CD4-positive, CD25-positive, alpha-beta regulatory T cell (primary cell): Measurements from ENCODE around the gene DFFA. TPM values are rescaled to one million over a fixed set of nuclear protein-coding genes. Genes with fewer than 3 reads are reported as not detected.

Source experiments
- ATAC-seq, 2 donors: fragments of 150-1000 bp; cut with Tn5 transposase; one replicate each; pipeline ENCODE4 v1.10.0; 2021; ENCODE audit warnings: low read depth in 2 of 2, moderate number of reproducible peaks in 2 of 2, moderate library complexity in 1 of 2
- DNase-seq, 3 donors: peaks; one replicate each; pipeline versions ENCODE4 v3.0.0 to v3.0.0-alpha.2; 2012 to 2022; ENCODE audit warnings: mixed read lengths in 1 of 3
- H3K27ac ChIP-seq: one replicate; pipeline ENCODE4 v1.7.0; 2013; ENCODE audit warnings: mild to moderate bottlenecking, low read length; ENCODE audit not compliant: insufficient read depth, poor library complexity, severe bottlenecking
- H3K27me3 ChIP-seq: one replicate; pipeline ENCODE4 v1.7.0; 2013; ENCODE audit warnings: low read length; ENCODE audit not compliant: control insufficient read depth, insufficient read depth
- H3K36me3 ChIP-seq: one replicate; pipeline ENCODE4 v1.7.0; 2013; ENCODE audit warnings: mild to moderate bottlenecking, low read length, moderate library complexity; ENCODE audit not compliant: control insufficient read depth, insufficient read depth
- H3K4me1 ChIP-seq: 2 replicates; pipeline ENCODE4 v1.7.0; 2013; ENCODE audit warnings: mild to moderate bottlenecking, low read length; ENCODE audit not compliant: insufficient read depth, control insufficient read depth, poor library complexity, severe bottlenecking
- H3K4me3 ChIP-seq: one replicate; pipeline ENCODE4 v1.7.0; 2013; ENCODE audit warnings: low read depth, mild to moderate bottlenecking, low read length, moderate library complexity
- H3K9me3 ChIP-seq, 2 experiments: 1 replicate in 1 of 2; 2 replicates in 1 of 2; pipeline ENCODE4 v1.7.0; 2013; ENCODE audit warnings: low read length in 2 of 2, mild to moderate bottlenecking in 1 of 2, moderate library complexity in 1 of 2; ENCODE audit not compliant: control insufficient read depth in 2 of 2
- H3K27ac Mint-ChIP-seq, 3 donors: one replicate each; pipeline ENCODE4 v1.8.0; 2020 to 2022; ENCODE audit warnings: mild to moderate bottlenecking in 3 of 3, mixed read lengths in 3 of 3, moderate library complexity in 2 of 3
- H3K27me3 Mint-ChIP-seq: one replicate; pipeline ENCODE4 v1.8.0; 2022; ENCODE audit warnings: mild to moderate bottlenecking, mixed read lengths
- H3K36me3 Mint-ChIP-seq: one replicate; pipeline ENCODE4 v1.8.0; 2020; ENCODE audit warnings: mixed read lengths
- H3K4me1 Mint-ChIP-seq, 4 donors: one replicate each; pipeline ENCODE4 v1.8.0; 2020 to 2022; ENCODE audit warnings: mixed read lengths in 4 of 4, mild to moderate bottlenecking in 1 of 4
- H3K4me3 Mint-ChIP-seq, 4 donors: one replicate each; pipeline ENCODE4 v1.8.0; 2020 to 2022; ENCODE audit warnings: mild to moderate bottlenecking in 4 of 4, mixed read lengths in 4 of 4, moderate library complexity in 3 of 4
- H3K9me3 Mint-ChIP-seq, 7 donors: one replicate each; pipeline ENCODE4 v1.8.0; 2020 to 2022; ENCODE audit warnings: mixed read lengths in 7 of 7, mild to moderate bottlenecking in 3 of 7, moderate library complexity in 2 of 7
- polyA plus RNA-seq, 4 donors: library from polyadenylated mRNA; unstranded; fragments of 300-500 nt; fragmentation: Illumina TruSeq; gene quantifications; one replicate each; pipeline ENCODE4 v1.2.3, GENCODE V29; 2021
- total RNA-seq: library from RNA; stranded (reverse); gene quantifications from one replicate; pipeline ENCODE4 v1.2.3, GENCODE V29; 2022

The DFFA gene
- total and polyA plus RNA-seq, 5 donors from 2014 or later: 16.3 to 21.4 (median 19.2) TPM

DNA sequence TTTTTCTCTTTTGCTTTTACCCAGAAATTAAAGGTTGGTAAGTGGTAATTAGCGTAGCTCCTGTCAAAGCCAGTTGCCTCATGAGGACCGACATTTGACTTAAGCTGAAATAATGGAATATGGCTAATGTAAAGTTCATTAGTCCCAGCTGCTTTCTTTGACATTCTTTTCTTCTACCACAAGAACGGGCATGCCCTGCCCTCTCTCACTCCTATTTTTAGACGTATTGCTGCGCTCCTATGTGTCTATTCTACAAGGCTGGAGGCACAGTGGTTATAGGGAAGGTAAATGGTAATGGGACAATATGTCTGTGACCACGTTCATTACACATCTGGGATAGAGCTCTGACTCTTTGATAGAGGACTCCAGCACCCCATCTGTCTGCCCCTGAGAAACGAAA, 15.7 kb downstream of the DFFA start:
- H3K9me3 ChIP-seq: no peaks in the 10 kb centered on the region
- Mint-ChIP-seq H3K36me3 (peaks cover 15% of the 10 kb centered on the region), H3K27me3 (no peaks in the 10 kb centered on the region), H3K4me3 (no peak overlapping the region), H3K27ac (peak overlapping the region; percentile 23 to 67 (median 33)), H3K4me1 (peaks cover 0 to 25% (median 11%) of the 10 kb centered on the region in 4 donors), H3K9me3 (no peaks in the 10 kb centered on the region)
- DNase-seq: no peak
- H3K4me1 ChIP-seq: no peaks in the 10 kb centered on the region
- no peak overlapping the region for H3K27ac ChIP-seq
- no peak overlapping the region for H3K4me3 ChIP-seq
- peaks cover 8% of the 10 kb centered on the region for H3K36me3 ChIP-seq
- H3K27me3 ChIP-seq: no peaks in the 10 kb centered on the region
- no peak for ATAC-seq

DNA sequence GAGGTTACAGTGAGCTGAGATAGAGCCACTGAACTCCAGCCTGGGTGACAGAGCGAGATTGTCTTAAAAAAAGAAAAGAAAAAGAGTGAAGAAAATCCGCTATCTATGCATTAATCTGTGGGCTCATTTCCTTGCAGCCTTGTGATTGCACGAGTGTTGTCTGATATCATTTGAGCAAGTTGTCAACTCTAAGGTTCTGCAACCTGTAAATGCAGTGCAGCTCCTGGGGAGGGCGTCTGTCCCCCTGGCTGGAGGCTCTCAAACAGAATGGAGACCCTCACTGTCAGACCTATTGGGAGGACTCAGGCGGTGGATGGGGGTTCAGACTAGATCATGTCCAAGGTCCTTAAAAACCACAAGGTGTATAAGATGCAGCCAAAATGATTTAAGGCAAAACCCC, 16.3 kb downstream of the DFFA start:
- H3K4me3 ChIP-seq: no peak overlapping the region
- no peaks in the 10 kb centered on the region for H3K4me1 ChIP-seq
- Mint-ChIP-seq H3K4me3 (no peak overlapping the region), H3K27me3 (no peaks in the 10 kb centered on the region), H3K4me1 (peaks cover 0 to 25% (median 12%) of the 10 kb centered on the region in 4 donors), H3K36me3 (peaks cover 8% of the 10 kb centered on the region), H3K9me3 (no peaks in the 10 kb centered on the region), H3K27ac (no peak overlapping the region)
- no peak overlapping the region for H3K27ac ChIP-seq
- ATAC-seq: no peak
- H3K36me3 ChIP-seq: peaks cover 2% of the 10 kb centered on the region
- no peaks in the 10 kb centered on the region for H3K27me3 ChIP-seq
- H3K9me3 ChIP-seq: no peaks in the 10 kb centered on the region
- DNase-seq: no peak

DNA sequence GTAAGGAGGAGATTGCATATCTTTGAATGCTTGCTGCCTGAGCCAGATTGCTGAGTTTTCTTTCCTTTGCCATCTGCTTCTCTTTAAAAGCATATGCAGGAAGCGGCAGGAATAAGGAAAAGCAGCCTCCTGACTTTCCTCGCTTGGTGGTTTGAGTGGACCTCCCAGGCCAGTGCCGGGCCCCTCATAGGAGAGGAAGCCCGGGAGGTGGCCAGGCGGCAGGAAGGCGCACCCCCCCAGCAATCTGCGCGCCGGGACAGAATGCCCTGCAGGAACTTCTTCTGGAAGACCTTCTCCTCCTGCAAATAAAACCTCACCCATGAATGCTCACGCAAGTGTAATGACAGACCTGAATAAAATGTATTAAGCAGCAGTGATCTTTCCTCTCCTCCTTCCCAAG, 21.0 kb downstream of the DFFA start:
- no peaks in the 10 kb centered on the region for H3K9me3 Mint-ChIP-seq
- DNase-seq (no peak), ATAC-seq (no peak)
- H3K4me1 ChIP-seq: no peaks in the 10 kb centered on the region
- no peak overlapping the region for H3K27ac Mint-ChIP-seq
- no peak overlapping the region for H3K27ac ChIP-seq
- no peaks in the 10 kb centered on the region for H3K27me3 ChIP-seq
- H3K36me3 ChIP-seq: no peaks in the 10 kb centered on the region
- peaks cover 0 to 7% (median 0%) of the 10 kb centered on the region in 4 donors for H3K4me1 Mint-ChIP-seq
- H3K36me3 Mint-ChIP-seq: peaks cover 4% of the 10 kb centered on the region
- no peaks in the 10 kb centered on the region for H3K9me3 ChIP-seq
- H3K27me3 Mint-ChIP-seq: no peaks in the 10 kb centered on the region
- H3K4me3 Mint-ChIP-seq: no peak overlapping the region
- no peak overlapping the region for H3K4me3 ChIP-seq

DNA sequence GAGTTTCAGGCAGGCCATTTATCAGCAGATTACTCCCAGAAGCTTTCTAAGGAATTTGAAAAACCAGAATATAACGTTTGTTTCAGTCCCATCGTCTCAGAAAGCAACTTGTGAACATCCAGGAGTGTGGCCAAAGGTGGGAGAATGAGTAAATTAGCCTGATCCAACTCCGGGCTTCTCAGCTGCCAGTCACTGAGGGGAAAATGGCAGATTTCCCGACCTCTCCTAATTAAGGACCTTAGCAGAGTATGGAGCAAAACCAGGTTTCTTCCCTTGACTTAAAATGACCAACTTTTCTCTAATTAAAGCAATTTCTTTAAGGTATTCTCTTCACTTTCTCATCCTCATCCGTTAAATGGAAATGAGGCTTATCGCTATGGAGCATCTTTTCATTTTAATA, 21.5 kb downstream of the DFFA start:
- no peaks in the 10 kb centered on the region for H3K9me3 Mint-ChIP-seq
- no peaks in the 10 kb centered on the region for H3K27me3 ChIP-seq
- no peak overlapping the region for H3K27ac Mint-ChIP-seq
- H3K4me3 ChIP-seq: no peak overlapping the region
- no peak overlapping the region for H3K27ac ChIP-seq
- no peaks in the 10 kb centered on the region for H3K9me3 ChIP-seq
- peaks cover 0 to 7% (median 0%) of the 10 kb centered on the region in 4 donors for H3K4me1 Mint-ChIP-seq
- H3K4me1 ChIP-seq: no peaks in the 10 kb centered on the region
- H3K4me3 Mint-ChIP-seq: no peak overlapping the region
- H3K36me3 ChIP-seq: no peaks in the 10 kb centered on the region
- ATAC-seq: no peak
- DNase-seq: no peak
- no peaks in the 10 kb centered on the region for H3K27me3 Mint-ChIP-seq
- no peaks in the 10 kb centered on the region for H3K36me3 Mint-ChIP-seq

DNA sequence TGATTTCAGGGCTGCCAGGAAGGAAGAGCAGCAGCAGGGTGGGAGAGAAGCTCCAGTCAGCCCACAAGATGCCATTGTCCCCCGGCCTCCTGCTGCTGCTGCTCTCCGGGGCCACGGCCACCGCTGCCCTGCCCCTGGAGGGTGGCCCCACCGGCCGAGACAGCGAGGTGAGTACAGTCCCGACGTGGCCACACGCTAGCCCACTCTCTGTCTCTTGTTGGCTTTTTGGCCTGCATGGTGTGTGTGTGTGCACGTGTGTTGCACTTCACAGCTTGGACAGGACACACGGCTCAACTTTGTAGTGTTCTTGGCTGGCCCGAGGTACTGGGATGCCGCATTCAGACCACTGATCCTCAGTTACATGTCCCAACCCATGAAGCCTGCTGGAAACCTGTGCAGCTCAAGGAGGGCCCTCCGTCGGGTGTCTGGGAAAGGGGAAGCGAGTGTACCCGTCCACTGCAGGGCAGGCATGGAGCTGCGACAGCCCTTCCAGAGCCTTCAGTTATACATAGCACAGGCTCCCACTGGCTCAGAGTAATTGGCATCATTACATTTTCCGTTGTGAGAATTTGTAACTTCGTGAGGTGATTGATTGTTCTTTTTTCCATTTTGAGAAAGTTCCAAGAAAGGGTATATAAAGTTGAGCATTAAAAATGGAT, 22.0 kb downstream of the DFFA start:
- H3K4me3 ChIP-seq: no peak overlapping the region
- H3K27ac Mint-ChIP-seq: no peak overlapping the region
- no peaks in the 10 kb centered on the region for H3K27me3 ChIP-seq
- no peaks in the 10 kb centered on the region for H3K36me3 ChIP-seq
- ATAC-seq: no peak
- H3K9me3 Mint-ChIP-seq: no peaks in the 10 kb centered on the region
- H3K4me1 ChIP-seq: no peaks in the 10 kb centered on the region
- no peaks in the 10 kb centered on the region for H3K36me3 Mint-ChIP-seq
- H3K27me3 Mint-ChIP-seq: no peaks in the 10 kb centered on the region
- H3K9me3 ChIP-seq: no peaks in the 10 kb centered on the region
- no peak for DNase-seq
- no peak overlapping the region for H3K4me3 Mint-ChIP-seq
- no peak overlapping the region for H3K27ac ChIP-seq
- peaks cover 0 to 7% (median 0%) of the 10 kb centered on the region in 4 donors for H3K4me1 Mint-ChIP-seq

DNA sequence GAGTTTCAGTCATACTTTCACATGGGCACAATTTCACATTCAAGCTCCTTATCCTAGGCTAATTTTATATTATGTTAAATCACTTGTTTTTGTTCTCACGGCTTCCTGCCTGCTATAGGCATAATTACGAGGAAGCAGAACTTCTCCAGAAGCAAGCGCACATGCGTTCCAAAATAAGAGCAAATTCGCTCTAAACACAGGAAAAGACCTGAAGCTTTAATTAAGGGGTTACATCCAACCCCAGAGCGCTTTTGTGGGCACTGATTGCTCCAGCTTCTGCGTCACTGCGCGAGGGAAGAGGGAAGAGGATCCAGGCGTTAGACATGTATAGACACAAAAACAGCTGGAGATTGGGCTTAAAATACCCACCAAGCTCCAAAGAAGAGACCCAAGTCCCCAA, 22.6 kb downstream of the DFFA start, which contains the start of gene CORT:
Gene CORT, plus strand, starts transcription at position 281 of the 400 bp plus-strand sequence. CDS start 193 bp downstream, outside the sequence.
- Histone ChIP-seq H3K4me3 (no peak within 1 kb of the TSS), H3K27ac (no peak within 1 kb of the TSS), H3K4me1 (no peaks in the 10 kb centered on the region), H3K9me3 (no peaks in the 10 kb centered on the region), H3K36me3 (no peaks in the 10 kb centered on the region), H3K27me3 (no peaks in the 10 kb centered on the region)
- H3K4me1 Mint-ChIP-seq: peaks cover 0 to 7% (median 1%) of the 10 kb centered on the region in 4 donors
- DNase-seq (no peak), ATAC-seq (no peak)
- no peak within 1 kb of the TSS for H3K27ac Mint-ChIP-seq
- no peaks in the 10 kb centered on the region for H3K27me3 Mint-ChIP-seq
- no peaks in the 10 kb centered on the region for H3K9me3 Mint-ChIP-seq
- H3K4me3 Mint-ChIP-seq: no peak within 1 kb of the TSS
- H3K36me3 Mint-ChIP-seq: no peaks in the 10 kb centered on the region

DNA sequence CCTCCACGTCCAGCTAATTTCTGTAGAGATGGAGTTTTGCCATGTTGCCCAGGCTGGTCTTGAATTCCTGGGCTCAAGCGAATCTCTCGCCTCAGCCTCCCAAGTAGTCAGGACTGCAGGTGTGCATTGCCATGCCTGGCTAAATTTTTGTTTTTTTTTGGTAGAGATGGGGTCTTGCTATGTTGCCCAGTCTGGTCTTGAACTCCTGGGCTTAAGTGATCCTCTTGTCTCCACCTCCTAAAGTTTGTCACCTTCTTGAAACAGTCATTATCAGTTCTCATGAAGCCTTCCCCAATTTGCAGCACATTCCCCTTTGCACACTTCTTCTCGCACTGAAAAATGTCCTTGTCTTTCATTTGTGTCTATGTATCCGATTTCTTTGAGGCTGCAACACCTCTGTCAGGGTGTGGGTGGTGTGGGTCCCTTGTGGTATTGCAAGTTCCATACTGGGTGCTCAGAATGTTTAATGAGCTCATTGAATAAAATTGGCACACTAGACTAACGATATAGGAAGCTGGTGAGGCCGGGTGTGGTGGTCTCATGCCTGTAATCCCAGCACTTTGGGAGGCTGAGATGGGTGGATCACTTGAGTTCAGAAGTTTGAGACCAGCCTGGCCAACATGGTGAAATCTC, 25.4 kb downstream of the DFFA start:
- Mint-ChIP-seq H3K4me3 (no peak overlapping the region), H3K27me3 (no peaks in the 10 kb centered on the region), H3K9me3 (no peaks in the 10 kb centered on the region), H3K36me3 (no peaks in the 10 kb centered on the region), H3K27ac (no peak overlapping the region), H3K4me1 (peaks cover 0 to 7% (median 1%) of the 10 kb centered on the region in 4 donors)
- no peaks in the 10 kb centered on the region for H3K27me3 ChIP-seq
- H3K36me3 ChIP-seq: no peaks in the 10 kb centered on the region
- no peak overlapping the region for H3K27ac ChIP-seq
- DNase-seq: no peak
- H3K4me3 ChIP-seq: no peak overlapping the region
- H3K9me3 ChIP-seq: no peaks in the 10 kb centered on the region
- ATAC-seq: no peak
- H3K4me1 ChIP-seq: no peaks in the 10 kb centered on the region
